Measurements from ENCODE around the gene FURIN. TPM values are rescaled to one million over a fixed set of nuclear protein-coding genes. Genes with fewer than 3 reads are reported as not detected.

FURIN gene
- total RNA-seq, 1 donor from 2014 or later: 122 TPM

DNA sequence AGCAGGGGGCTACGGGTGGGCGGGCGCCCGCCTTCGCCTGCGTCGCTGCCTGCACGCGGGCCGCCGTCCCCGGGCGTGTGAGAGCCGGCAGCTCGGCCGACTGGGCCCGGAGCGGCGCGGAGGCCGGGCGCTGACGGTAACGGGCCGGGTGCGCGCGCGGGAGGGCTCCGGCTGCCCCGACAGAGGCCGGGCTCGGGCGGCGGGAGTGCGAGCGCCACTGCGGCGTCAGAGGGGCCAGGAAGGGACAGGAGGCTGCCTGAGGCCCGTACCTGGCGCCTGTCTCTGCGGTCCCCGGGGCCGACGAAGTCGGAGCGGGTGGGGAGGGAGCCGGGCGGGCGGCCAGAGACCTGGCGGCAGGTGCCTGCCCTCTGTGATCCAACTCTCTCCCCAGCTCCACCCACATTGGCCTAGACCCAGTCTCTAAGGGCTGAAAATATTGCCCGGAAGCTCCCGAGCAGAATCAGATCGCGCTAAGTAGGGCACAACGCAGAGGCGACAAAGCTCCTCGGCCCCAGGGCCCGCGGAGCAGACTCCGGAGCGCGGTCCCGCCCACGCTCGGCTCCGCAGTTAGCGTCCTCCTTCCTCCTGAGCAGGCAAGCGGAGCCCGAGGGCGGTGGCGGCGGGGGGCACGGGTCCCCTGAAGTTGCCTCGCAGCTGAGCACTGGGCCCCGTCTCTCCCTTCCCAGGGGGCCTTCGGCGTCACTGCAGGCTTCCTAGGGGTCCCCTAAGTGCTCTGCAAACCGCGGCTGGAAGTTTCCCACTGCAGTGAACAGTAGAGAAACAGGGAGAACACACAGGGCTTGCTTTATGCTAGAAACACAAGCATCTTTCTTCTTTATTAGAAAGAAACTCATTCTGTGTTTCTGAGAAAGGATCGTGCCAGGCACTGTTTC, 34.7 kb downstream of the FURIN start, which contains the start of gene MAN2A2:
Gene MAN2A2, plus strand, starts transcription at position 463 of the 893 bp plus-strand sequence. CDS start 906 bp downstream, outside the sequence.
- peaks cover 13% of the 10 kb centered on the region for H3K4me1 ChIP-seq (ENCODE audit: insufficient read depth, low read length)
- DNase-seq (ENCODE audit: low read depth) (peak; percentile 36), FAIRE-seq (no peak)
- Mint-ChIP-seq H3K9me3 (ENCODE audit: unreplicated experiment) (no peaks in the 10 kb centered on the region), H3K27ac (ENCODE audit: unreplicated experiment) (peak within 1 kb of the TSS; percentile 75), H3K4me1 (ENCODE audit: low read depth, unreplicated experiment) (peaks cover 2% of the 10 kb centered on the region), H3K4me3 (ENCODE audit: unreplicated experiment) (peak within 1 kb of the TSS; percentile 87), H3K27me3 (ENCODE audit: low read depth, unreplicated experiment) (peaks cover 17% of the 10 kb centered on the region), H3K36me3 (ENCODE audit: low read depth, unreplicated experiment) (peaks cover 18% of the 10 kb centered on the region)
- peak within 1 kb of the TSS; percentile 84 for H3K27ac ChIP-seq (ENCODE audit: low read depth, low read length)
- H2AFZ ChIP-seq (ENCODE audit: low read depth, low read length): peak within 1 kb of the TSS; percentile 98
- H3K36me3 ChIP-seq (ENCODE audit: insufficient read depth, low read length): no peaks in the 10 kb centered on the region
- peak within 1 kb of the TSS; percentile 85 for H3K9ac ChIP-seq (ENCODE audit: low read length)
- no peaks in the 10 kb centered on the region for H3K9me3 ChIP-seq (ENCODE audit: insufficient read depth, low read depth, low read length)
- H3K4me2 ChIP-seq (ENCODE audit: low read length): peak within 1 kb of the TSS; percentile 97
- H3K79me2 ChIP-seq (ENCODE audit: insufficient read depth, low read length): no peaks in the 10 kb centered on the region
- no peaks in the 10 kb centered on the region for H4K20me1 ChIP-seq (ENCODE audit: insufficient read depth, low read length)
- no peak for TF ChIP-seq EZH2 (IDR thresholded peaks at IDR 0.05; ENCODE audit: insufficient read depth, low read length)
- TF ChIP-seq, protein P1, sequence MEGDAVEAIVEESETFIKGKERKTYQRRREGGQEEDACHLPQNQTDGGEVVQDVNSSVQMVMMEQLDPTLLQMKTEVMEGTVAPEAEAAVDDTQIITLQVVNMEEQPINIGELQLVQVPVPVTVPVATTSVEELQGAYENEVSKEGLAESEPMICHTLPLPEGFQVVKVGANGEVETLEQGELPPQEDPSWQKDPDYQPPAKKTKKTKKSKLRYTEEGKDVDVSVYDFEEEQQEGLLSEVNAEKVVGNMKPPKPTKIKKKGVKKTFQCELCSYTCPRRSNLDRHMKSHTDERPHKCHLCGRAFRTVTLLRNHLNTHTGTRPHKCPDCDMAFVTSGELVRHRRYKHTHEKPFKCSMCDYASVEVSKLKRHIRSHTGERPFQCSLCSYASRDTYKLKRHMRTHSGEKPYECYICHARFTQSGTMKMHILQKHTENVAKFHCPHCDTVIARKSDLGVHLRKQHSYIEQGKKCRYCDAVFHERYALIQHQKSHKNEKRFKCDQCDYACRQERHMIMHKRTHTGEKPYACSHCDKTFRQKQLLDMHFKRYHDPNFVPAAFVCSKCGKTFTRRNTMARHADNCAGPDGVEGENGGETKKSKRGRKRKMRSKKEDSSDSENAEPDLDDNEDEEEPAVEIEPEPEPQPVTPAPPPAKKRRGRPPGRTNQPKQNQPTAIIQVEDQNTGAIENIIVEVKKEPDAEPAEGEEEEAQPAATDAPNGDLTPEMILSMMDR (IDR thresholded peaks at IDR 0.05; ENCODE audit: insufficient read depth, low read depth, low read length): no peak
- peak within 1 kb of the TSS; percentile 85 for H3K4me3 ChIP-seq (ENCODE audit: insufficient read depth, low read depth, low read length)
- no peaks in the 10 kb centered on the region for H3K27me3 ChIP-seq (ENCODE audit: insufficient read depth, low read length)

DNA sequence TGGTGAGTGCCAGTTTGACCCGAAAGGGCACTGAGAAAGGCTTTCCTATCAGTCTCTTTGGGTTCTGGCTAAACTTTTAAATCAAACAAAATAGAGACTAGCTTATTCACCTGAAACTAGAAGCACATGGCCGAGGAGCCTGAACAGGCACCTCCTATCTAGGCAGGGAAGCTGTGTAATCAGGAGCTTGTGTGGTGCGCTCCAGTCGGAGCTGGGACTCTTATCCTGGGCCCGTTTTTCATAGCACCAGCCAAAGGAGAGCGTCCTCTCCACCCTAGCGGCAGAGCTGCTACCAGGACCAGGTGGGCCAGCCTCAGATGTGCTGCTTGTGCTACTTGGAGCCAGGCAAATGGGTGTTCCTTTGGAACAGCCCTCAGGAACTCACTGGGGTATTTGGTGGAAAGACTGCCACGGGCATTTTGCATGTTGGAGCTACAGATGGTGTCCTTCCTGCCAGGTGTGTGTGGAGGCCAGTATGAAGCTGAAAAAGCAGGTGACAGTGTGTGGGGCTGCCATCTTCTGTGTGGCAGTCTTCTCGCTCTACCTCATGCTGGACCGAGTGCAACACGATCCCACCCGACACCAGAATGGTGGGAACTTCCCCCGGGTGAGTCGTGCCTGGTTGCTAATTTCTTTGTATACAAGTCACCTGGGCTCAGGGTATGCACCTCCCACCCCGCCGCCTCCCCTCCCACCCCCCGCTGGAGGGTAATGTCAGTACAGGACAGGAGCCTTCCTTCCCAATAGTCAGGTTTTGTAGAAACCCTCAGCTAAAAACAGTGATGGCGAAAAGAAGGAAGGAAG, 35.5 kb downstream of the FURIN start:
- Histone ChIP-seq H4K20me1 (ENCODE audit: insufficient read depth, low read length) (no peaks in the 10 kb centered on the region), H2AFZ (ENCODE audit: low read depth, low read length) (peak overlapping the region; percentile 13), H3K9me3 (ENCODE audit: insufficient read depth, low read depth, low read length) (no peaks in the 10 kb centered on the region), H3K27ac (ENCODE audit: low read depth, low read length) (no peak overlapping the region), H3K4me2 (ENCODE audit: low read length) (peak overlapping the region; percentile 97), H3K4me1 (ENCODE audit: insufficient read depth, low read length) (peaks cover 13% of the 10 kb centered on the region), H3K36me3 (ENCODE audit: insufficient read depth, low read length) (no peaks in the 10 kb centered on the region), H3K4me3 (ENCODE audit: insufficient read depth, low read depth, low read length) (peak overlapping the region; percentile 67), H3K27me3 (ENCODE audit: insufficient read depth, low read length) (no peaks in the 10 kb centered on the region), H3K79me2 (ENCODE audit: insufficient read depth, low read length) (no peaks in the 10 kb centered on the region), H3K9ac (ENCODE audit: low read length) (peak overlapping the region; percentile 85)
- Mint-ChIP-seq H3K36me3 (ENCODE audit: low read depth, unreplicated experiment) (peaks cover 18% of the 10 kb centered on the region), H3K4me1 (ENCODE audit: low read depth, unreplicated experiment) (peaks cover 2% of the 10 kb centered on the region), H3K27me3 (ENCODE audit: low read depth, unreplicated experiment) (peaks cover 15% of the 10 kb centered on the region), H3K27ac (ENCODE audit: unreplicated experiment) (no peak overlapping the region), H3K4me3 (ENCODE audit: unreplicated experiment) (peak overlapping the region; percentile 74), H3K9me3 (ENCODE audit: unreplicated experiment) (no peaks in the 10 kb centered on the region)
- no peak for DNase-seq (ENCODE audit: low read depth)
- no peak for FAIRE-seq
- TF ChIP-seq, protein P1 (IDR thresholded peaks at IDR 0.05; ENCODE audit: insufficient read depth, low read depth, low read length): no peak
- no peak for TF ChIP-seq EZH2 (IDR thresholded peaks at IDR 0.05; ENCODE audit: insufficient read depth, low read length)

Measured in astrocyte (in vitro differentiated cells and primary cell).